HG03460 (cell line): Measurements from ENCODE around the gene ZFP82.

Experiments
- ATAC-seq: cut with Tn5 transposase; IDR thresholded peaks from one replicate; pipeline ENCODE4 v1.9.1; 2021; ENCODE audit not compliant: unreplicated experiment

Gene ZFP82

GRCh38 chr19:36373638-36374156 is 44.7 kb downstream of the ZFP82 start:
- ATAC-seq: no peak

- ATAC-seq: no peak
These were observed 46.6 kb downstream of the ZFP82 start for GRCh38 chr19:36371886-36372285.

- no peak for ATAC-seq
These were observed 54.6 kb downstream of the ZFP82 start for GRCh38 chr19:36363845-36364244.
